ENCODE data around the gene TMEM120A. TPM values are rescaled to one million over a fixed set of nuclear protein-coding genes. Genes with fewer than 3 reads are reported as not detected.

The TMEM120A gene
- total RNA-seq, 5 donors from 2014 or later (not counting 1 experiment from before 2014, with no cell fraction given): 15.2 to 38.5 (median 34.4) TPM

DNA sequence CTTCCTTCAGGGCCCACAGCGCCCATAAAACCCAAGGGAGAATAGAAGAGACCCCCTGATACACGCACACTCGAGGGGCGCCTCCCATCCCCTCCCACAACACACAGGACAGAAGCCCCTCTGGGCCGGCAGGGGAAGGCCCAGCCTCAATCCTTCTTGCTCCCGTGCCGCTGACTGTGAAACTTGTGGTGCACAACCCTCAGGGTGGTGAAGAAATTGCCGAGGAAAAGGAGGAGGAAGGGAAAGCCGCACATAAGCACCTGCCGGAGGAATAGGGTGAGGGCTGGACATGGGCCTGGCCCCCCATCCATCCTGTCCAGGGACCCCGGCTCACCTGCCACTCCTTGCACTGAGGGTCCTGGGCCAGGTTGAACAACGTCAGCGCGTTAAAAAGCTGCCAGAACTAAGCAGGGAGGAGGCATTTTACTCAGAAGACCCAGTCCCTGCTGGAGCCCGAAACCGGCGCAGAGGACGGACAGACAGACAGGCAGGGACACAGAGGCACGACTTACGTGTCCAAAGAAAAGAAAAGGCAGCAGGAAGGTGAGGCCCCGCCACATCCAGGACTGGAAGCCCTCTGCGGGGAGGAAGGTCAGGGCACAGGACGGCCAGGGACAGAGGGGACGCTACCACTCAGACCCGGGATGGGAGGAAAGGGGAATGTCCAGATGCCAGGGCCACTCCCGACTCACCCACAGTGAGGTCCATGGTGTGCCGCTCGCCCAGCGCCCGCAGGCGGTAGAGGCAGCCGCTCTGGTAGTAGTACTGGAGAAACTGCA lies 7.2 kb downstream of the TMEM120A start:
- ChIA-PET POLR2A (no interaction called here), CTCF (no interaction called here)
- no peak overlapping the region for H3K27ac ChIP-seq (ENCODE audit: low read length)
- ATAC-seq (replicated peaks in 1 of 4) (no peak), DNase-seq (no peak)
- no peaks in the 10 kb centered on the region for H3K27me3 ChIP-seq (replicated peaks in 1 of 2; ENCODE audit: control insufficient read depth in 2 of 2, extremely low read depth in 1 of 2, insufficient read depth in 2 of 2, low read length in 1 of 2)
- Mint-ChIP-seq H3K4me1 (peaks cover 4 to 15% (median 13%) of the 10 kb centered on the region in 3 donors), H3K27ac (no peak overlapping the region), H3K9me3 (no peaks in the 10 kb centered on the region), H3K36me3 (peaks cover 10% of the 10 kb centered on the region), H3K4me3 (no peak overlapping the region), H3K27me3 (no peaks in the 10 kb centered on the region)
- peaks cover 31 to 42% of the 10 kb centered on the region in 2 donors for H3K36me3 ChIP-seq (ENCODE audit: control insufficient read depth in 2 of 2, extremely low read depth in 1 of 2, insufficient read depth in 1 of 2, low read length in 1 of 2)
- WGBS (ENCODE audit: insufficient coverage): 97% methylated on average over 23 of the region's 32 CpGs
- H3K9me3 ChIP-seq: no peaks in the 10 kb centered on the region
- H3K4me3 ChIP-seq (ENCODE audit: control insufficient read depth in 1 of 2, extremely low read depth in 1 of 2, low read length in 1 of 2): no peak overlapping the region
- H3K4me1 ChIP-seq (ENCODE audit: control insufficient read depth in 1 of 2, extremely low read depth in 1 of 2, insufficient read depth in 2 of 2, low read length in 2 of 2): peaks cover 0 to 12% of the 10 kb centered on the region in 2 experiments

DNA sequence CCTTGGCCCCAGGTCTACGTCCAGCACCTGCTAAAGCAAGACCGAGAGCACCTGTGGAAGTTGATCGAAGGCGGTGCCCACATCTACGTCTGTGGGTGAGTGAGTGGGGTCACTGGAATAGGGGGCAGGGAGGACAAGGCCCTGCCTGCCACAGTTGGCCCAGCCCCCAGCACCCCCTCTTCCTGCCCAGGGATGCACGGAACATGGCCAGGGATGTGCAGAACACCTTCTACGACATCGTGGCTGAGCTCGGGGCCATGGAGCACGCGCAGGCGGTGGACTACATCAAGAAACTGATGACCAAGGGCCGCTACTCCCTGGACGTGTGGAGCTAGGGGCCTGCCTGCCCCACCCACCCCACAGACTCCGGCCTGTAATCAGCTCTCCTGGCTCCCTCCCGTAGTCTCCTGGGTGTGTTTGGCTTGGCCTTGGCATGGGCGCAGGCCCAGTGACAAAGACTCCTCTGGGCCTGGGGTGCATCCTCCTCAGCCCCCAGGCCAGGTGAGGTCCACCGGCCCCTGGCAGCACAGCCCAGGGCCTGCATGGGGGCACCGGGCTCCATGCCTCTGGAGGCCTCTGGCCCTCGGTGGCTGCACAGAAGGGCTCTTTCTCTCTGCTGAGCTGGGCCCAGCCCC lies 8.1 kb downstream of the TMEM120A start:
- Mint-ChIP-seq H3K27ac (no peak overlapping the region), H3K4me3 (no peak overlapping the region), H3K4me1 (peaks cover 2 to 15% (median 13%) of the 10 kb centered on the region in 3 donors), H3K9me3 (no peaks in the 10 kb centered on the region), H3K27me3 (no peaks in the 10 kb centered on the region), H3K36me3 (peaks cover 10% of the 10 kb centered on the region)
- Histone ChIP-seq H3K27ac (ENCODE audit: low read length) (no peak overlapping the region), H3K27me3 (replicated peaks in 1 of 2; ENCODE audit: control insufficient read depth in 2 of 2, extremely low read depth in 1 of 2, insufficient read depth in 2 of 2, low read length in 1 of 2) (no peaks in the 10 kb centered on the region), H3K36me3 (ENCODE audit: control insufficient read depth in 2 of 2, extremely low read depth in 1 of 2, insufficient read depth in 1 of 2, low read length in 1 of 2) (peaks cover 34 to 48% of the 10 kb centered on the region in 2 donors), H3K4me1 (ENCODE audit: control insufficient read depth in 1 of 2, extremely low read depth in 1 of 2, insufficient read depth in 2 of 2, low read length in 2 of 2) (peaks cover 0 to 12% of the 10 kb centered on the region in 2 experiments), H3K9me3 (no peaks in the 10 kb centered on the region), H3K4me3 (ENCODE audit: control insufficient read depth in 1 of 2, extremely low read depth in 1 of 2, low read length in 1 of 2) (no peak overlapping the region)
- no peak for ATAC-seq (replicated peaks in 1 of 4)
- 100% methylated on average over 3 of the region's 20 CpGs for WGBS (ENCODE audit: insufficient coverage)
- CTCF ChIA-PET: no interaction called here
- POLR2A ChIA-PET: no interaction called here
- DNase-seq: no peak

DNA sequence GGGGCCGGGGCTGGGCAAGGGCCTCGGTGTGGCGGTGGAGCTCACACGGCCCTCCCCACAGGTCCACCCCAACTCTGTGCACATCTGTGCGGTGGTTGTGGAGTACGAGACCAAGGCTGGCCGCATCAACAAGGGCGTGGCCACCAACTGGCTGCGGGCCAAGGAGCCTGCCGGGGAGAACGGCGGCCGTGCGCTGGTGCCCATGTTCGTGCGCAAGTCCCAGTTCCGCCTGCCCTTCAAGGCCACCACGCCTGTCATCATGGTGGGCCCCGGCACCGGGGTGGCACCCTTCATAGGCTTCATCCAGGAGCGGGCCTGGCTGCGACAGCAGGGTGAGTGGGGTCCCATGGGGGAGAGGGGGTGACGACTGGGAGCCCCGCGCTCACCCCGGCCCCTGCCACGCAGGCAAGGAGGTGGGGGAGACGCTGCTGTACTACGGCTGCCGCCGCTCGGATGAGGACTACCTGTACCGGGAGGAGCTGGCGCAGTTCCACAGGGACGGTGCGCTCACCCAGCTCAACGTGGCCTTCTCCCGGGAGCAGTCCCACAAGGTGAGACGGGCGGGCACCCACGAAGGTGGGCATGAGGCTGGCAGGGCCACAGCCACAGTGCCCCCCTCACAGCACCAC lies 8.8 kb downstream of the TMEM120A start:
- Mint-ChIP-seq H3K27me3 (no peaks in the 10 kb centered on the region), H3K4me3 (no peak overlapping the region), H3K36me3 (peaks cover 10% of the 10 kb centered on the region), H3K27ac (no peak overlapping the region), H3K4me1 (peaks cover 2 to 13% (median 11%) of the 10 kb centered on the region in 3 donors), H3K9me3 (no peaks in the 10 kb centered on the region)
- DNase-seq (no peak), ATAC-seq (replicated peaks in 1 of 4) (no peak)
- Histone ChIP-seq H3K27me3 (replicated peaks in 1 of 2; ENCODE audit: control insufficient read depth in 2 of 2, extremely low read depth in 1 of 2, insufficient read depth in 2 of 2, low read length in 1 of 2) (no peaks in the 10 kb centered on the region), H3K4me3 (ENCODE audit: control insufficient read depth in 1 of 2, extremely low read depth in 1 of 2, low read length in 1 of 2) (no peak overlapping the region), H3K9me3 (no peaks in the 10 kb centered on the region), H3K4me1 (ENCODE audit: control insufficient read depth in 1 of 2, extremely low read depth in 1 of 2, insufficient read depth in 2 of 2, low read length in 2 of 2) (peaks cover 0 to 12% of the 10 kb centered on the region in 2 experiments), H3K27ac (ENCODE audit: low read length) (no peak overlapping the region), H3K36me3 (ENCODE audit: control insufficient read depth in 2 of 2, extremely low read depth in 1 of 2, insufficient read depth in 1 of 2, low read length in 1 of 2) (peaks cover 38 to 53% of the 10 kb centered on the region in 2 donors)
- ChIA-PET CTCF (interaction anchor here in 1 of 2 donors (0.7 kb wide), 1 partner anchor 35 kb away, joined by 5 read pairs; no protein-coding TSS in a partner anchor), POLR2A (interaction anchor here in 1 of 2 donors (0.8 kb wide), 1 partner anchor 103 kb away, joined by 4 read pairs; no protein-coding TSS in a partner anchor)
- 97% methylated on average over 34 of the region's 41 CpGs for WGBS (ENCODE audit: insufficient coverage)

DNA sequence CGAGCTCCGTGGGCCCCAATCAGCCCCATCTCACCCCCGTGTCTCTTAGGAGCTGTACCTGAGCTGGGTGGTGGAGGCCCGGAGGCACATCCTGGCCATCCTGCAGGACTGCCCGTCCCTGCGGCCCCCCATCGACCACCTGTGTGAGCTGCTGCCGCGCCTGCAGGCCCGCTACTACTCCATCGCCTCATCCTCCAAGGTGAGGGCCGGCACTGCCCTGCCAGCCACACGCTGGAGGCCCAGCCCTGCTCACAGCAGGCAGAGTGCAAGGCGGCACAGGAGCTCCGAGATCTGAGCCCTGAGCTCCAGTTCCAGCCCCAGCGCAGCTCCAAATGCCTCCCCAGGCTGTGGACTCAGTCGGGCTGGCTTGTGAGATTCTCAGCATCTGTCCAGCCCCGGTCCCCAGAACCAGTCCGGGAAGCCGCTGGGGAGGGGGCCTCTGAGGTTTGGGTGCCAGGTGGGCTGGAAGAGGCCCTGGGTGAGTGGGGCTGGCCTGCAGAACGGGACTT lies 9.3 kb downstream of the TMEM120A start:
- Mint-ChIP-seq H3K36me3 (peaks cover 12% of the 10 kb centered on the region), H3K27me3 (no peaks in the 10 kb centered on the region), H3K9me3 (no peaks in the 10 kb centered on the region), H3K27ac (no peak overlapping the region), H3K4me3 (no peak overlapping the region), H3K4me1 (peaks cover 2 to 7% (median 7%) of the 10 kb centered on the region in 3 donors)
- peaks cover 0 to 11% of the 10 kb centered on the region in 2 experiments for H3K4me1 ChIP-seq (ENCODE audit: control insufficient read depth in 1 of 2, extremely low read depth in 1 of 2, insufficient read depth in 2 of 2, low read length in 2 of 2)
- POLR2A ChIA-PET: interaction anchor here in 1 of 2 donors (0.8 kb wide), 1 partner anchor 102 kb away, joined by 4 read pairs; no protein-coding TSS in a partner anchor
- ATAC-seq (replicated peaks in 1 of 4) (no peak), DNase-seq (no peak)
- WGBS (ENCODE audit: insufficient coverage): 91% methylated on average over 21 of the region's 21 CpGs
- no peak overlapping the region for H3K27ac ChIP-seq (ENCODE audit: low read length)
- H3K9me3 ChIP-seq: no peaks in the 10 kb centered on the region
- no peak overlapping the region for H3K4me3 ChIP-seq (ENCODE audit: control insufficient read depth in 1 of 2, extremely low read depth in 1 of 2, low read length in 1 of 2)
- CTCF ChIA-PET: interaction anchor here in 1 of 2 donors (0.7 kb wide), 1 partner anchor 35 kb away, joined by 5 read pairs; no protein-coding TSS in a partner anchor
- peaks cover 44 to 59% of the 10 kb centered on the region in 2 donors for H3K36me3 ChIP-seq (ENCODE audit: control insufficient read depth in 2 of 2, extremely low read depth in 1 of 2, insufficient read depth in 1 of 2, low read length in 1 of 2)
- no peaks in the 10 kb centered on the region for H3K27me3 ChIP-seq (replicated peaks in 1 of 2; ENCODE audit: control insufficient read depth in 2 of 2, extremely low read depth in 1 of 2, insufficient read depth in 2 of 2, low read length in 1 of 2)

DNA sequence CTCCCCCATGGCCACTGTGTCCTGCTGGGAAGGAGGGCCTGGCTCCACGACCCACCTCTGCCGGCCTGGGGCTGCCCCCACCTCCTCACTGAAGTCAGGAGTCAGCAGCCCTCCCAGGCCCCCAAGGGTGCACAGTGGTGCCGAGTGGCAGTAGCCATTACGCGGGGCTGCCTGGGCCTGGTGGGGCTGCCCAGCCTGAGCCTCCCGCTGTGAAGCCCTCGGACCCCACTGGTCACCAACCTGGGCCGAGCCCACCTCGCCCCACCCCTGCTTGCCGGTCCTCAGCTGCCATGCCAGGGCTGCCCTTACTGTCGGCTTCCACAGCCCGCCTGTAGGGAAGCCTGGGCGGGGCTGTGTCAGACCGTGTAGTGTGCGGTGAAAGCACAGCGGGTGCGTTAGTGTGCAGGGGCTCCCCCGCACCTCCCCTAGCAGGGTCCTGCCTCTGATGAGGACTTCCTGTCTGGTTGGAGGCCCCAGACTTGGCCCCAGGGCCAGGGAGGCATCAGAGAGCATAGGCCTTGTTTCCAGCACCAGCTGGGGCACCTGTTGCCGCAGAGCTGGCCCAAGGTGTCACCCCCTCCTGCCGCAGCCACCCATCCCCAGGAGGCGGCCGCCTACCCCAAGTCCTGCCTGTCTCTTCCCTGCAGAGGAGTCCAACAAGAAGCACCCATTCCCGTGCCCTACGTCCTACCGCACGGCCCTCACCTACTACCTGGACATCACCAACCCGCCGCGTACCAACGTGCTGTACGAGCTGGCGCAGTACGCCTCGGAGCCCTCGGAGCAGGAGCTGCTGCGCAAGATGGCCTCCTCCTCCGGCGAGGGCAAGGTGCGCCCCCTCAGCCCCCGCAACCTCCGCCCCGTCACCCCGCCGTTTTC lies 10.0 kb downstream of the TMEM120A start:
- DNase-seq (no peak), ATAC-seq (replicated peaks in 1 of 4) (no peak)
- Mint-ChIP-seq H3K36me3 (peaks cover 14% of the 10 kb centered on the region), H3K27ac (no peak overlapping the region), H3K4me1 (peaks cover 0 to under 1% (median 0%) of the 10 kb centered on the region in 3 donors), H3K4me3 (no peak overlapping the region), H3K27me3 (no peaks in the 10 kb centered on the region), H3K9me3 (no peaks in the 10 kb centered on the region)
- POLR2A ChIA-PET: interaction anchor here in 1 of 2 donors (0.8 kb wide), 1 partner anchor 101 kb away, joined by 4 read pairs; no protein-coding TSS in a partner anchor
- Histone ChIP-seq H3K9me3 (no peaks in the 10 kb centered on the region), H3K27me3 (replicated peaks in 1 of 2; ENCODE audit: control insufficient read depth in 2 of 2, extremely low read depth in 1 of 2, insufficient read depth in 2 of 2, low read length in 1 of 2) (no peaks in the 10 kb centered on the region), H3K4me3 (ENCODE audit: control insufficient read depth in 1 of 2, extremely low read depth in 1 of 2, low read length in 1 of 2) (no peak overlapping the region), H3K36me3 (ENCODE audit: control insufficient read depth in 2 of 2, extremely low read depth in 1 of 2, insufficient read depth in 1 of 2, low read length in 1 of 2) (peaks cover 48 to 65% of the 10 kb centered on the region in 2 donors), H3K4me1 (ENCODE audit: control insufficient read depth in 1 of 2, extremely low read depth in 1 of 2, insufficient read depth in 2 of 2, low read length in 2 of 2) (peaks cover 0 to 4% of the 10 kb centered on the region in 2 experiments), H3K27ac (ENCODE audit: low read length) (no peak overlapping the region)
- CTCF ChIA-PET: interaction anchor here in 1 of 2 donors (0.7 kb wide), 1 partner anchor 36 kb away, joined by 5 read pairs; no protein-coding TSS in a partner anchor
- 91% methylated on average over 33 of the region's 44 CpGs for WGBS (ENCODE audit: insufficient coverage)
